Hepatic stellate cell (primary cell): ENCODE data around the gene RBM44.

Source experiments
- DNase-seq: peaks from one replicate; pipeline ENCODE4 v3.0.0; 2011; ENCODE audit warnings: low spot score

RBM44 gene

DNA sequence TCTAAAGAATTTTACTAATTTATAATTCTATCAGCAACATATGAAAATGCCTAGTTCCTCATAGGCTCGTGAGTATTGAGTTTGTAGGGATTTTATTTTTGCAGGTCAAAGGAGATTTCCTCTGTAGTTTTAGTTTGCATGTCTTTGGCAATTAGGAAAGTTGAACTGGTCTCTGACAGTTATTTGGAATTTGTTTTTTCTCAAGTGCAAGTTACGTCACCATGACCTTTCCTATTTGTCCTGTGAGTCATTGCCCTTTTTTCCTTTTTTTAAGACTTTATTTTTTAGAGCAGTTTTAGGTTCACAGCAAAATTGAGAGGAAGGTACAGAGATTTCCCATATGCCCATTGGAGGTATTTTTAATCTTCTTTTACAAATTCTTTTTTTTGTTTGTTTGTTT lies 89.8 kb downstream of the RBM44 start:
- DNase-seq, result peak; percentile 77

DNA sequence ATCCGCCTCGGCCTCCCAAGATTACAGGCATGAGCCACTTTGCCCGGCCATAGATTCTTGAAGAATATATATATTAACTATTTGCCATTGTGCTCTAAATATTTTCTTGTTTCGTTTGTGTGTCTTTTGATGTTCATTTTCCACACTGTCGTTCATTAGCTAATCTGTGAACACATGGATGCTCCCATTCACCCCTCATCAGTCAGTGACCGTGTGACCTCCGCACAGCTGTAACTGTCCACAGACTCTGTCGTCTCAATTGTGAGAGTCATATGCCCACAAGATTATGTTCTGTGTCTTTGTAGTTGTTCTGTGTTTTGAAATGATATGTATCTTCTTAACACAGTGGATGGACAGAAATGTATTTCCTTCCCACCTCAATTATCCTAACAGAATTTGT lies 90.4 kb downstream of the RBM44 start:
- no peak for DNase-seq

DNA sequence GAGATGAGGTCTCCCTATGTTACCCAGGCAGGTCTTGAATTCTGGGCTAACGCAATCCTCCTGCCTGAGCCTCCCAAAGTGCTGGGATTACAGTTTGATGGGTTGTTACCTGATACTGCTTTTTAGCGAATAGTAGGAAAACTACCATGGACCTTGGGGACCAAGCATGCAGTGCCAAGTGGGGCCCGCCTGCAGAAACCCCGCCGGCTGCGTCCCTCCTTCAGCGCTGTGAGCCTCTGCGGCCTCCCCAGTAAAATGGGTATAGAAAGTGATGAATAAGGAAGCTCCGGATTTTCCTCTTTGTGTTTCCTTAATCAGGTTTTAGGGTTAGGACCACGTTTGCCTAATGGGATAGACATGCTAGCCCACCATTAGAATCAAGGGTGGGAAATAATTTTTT lies 91.2 kb downstream of the RBM44 start:
- DNase-seq, result no peak
